ENCODE measurements around the gene TTR. TPM values are rescaled to one million over a fixed set of nuclear protein-coding genes. Genes with fewer than 3 reads are reported as not detected.

TTR gene
- total RNA-seq, 4 donors from 2014 or later, result not detected

GRCh38 chr18:31586616-31587015 lies 5.1 kb upstream of the TTR start:
- Histone ChIP-seq H3K36me3 (no peaks in the 10 kb centered on the region), H3K4me3 (no peak overlapping the region), H3K27me3 (no peaks in the 10 kb centered on the region), H3K9me3 (no peaks in the 10 kb centered on the region), H3K4me1 (no peaks in the 10 kb centered on the region), H3K27ac (no peak overlapping the region)
- TF ChIP-seq POLR2A (IDR thresholded peaks at IDR 0.05) (no peak), CTCF (IDR thresholded peaks at IDR 0.05) (no peak), EP300 (IDR thresholded peaks at IDR 0.05) (no peak)
- WGBS, 2 donors, result 93 to 94% methylated on average over 5 of the region's 5 CpGs
- DNase-seq (ENCODE audit: low spot score in 2 of 2), result no peak

GRCh38 chr18:31587529-31587928 lies 4.1 kb upstream of the TTR start:
- H3K4me1 ChIP-seq, result no peaks in the 10 kb centered on the region
- no peaks in the 10 kb centered on the region for H3K36me3 ChIP-seq
- H3K27ac ChIP-seq, result no peak overlapping the region
- no peaks in the 10 kb centered on the region for H3K27me3 ChIP-seq
- DNase-seq (ENCODE audit: low spot score in 2 of 2), result no peak
- WGBS, 2 donors, result 80 to 85% methylated on average over 4 of the region's 4 CpGs
- no peak for TF ChIP-seq CTCF (IDR thresholded peaks at IDR 0.05)
- TF ChIP-seq EP300 (IDR thresholded peaks at IDR 0.05), result no peak
- TF ChIP-seq POLR2A (IDR thresholded peaks at IDR 0.05), result no peak
- H3K4me3 ChIP-seq, result no peak overlapping the region
- H3K9me3 ChIP-seq, result no peaks in the 10 kb centered on the region

GRCh38 chr18:31590570-31590969 lies 1.1 kb upstream of the TTR start:
- no peaks in the 10 kb centered on the region for H3K9me3 ChIP-seq
- no peak overlapping the region for H3K27ac ChIP-seq
- no peaks in the 10 kb centered on the region for H3K4me1 ChIP-seq
- H3K4me3 ChIP-seq, result no peak overlapping the region
- H3K27me3 ChIP-seq, result no peaks in the 10 kb centered on the region
- DNase-seq (ENCODE audit: low spot score in 2 of 2), result no peak
- TF ChIP-seq EP300 (IDR thresholded peaks at IDR 0.05) (no peak), CTCF (IDR thresholded peaks at IDR 0.05) (no peak), POLR2A (IDR thresholded peaks at IDR 0.05) (no peak)
- WGBS, 2 donors, result 87 to 93% methylated on average over 8 of the region's 8 CpGs
- no peaks in the 10 kb centered on the region for H3K36me3 ChIP-seq

- no peaks in the 10 kb centered on the region for H3K36me3 ChIP-seq
- DNase-seq (ENCODE audit: low spot score in 2 of 2), result no peak
- H3K27ac ChIP-seq, result no peak overlapping the region
- no peaks in the 10 kb centered on the region for H3K9me3 ChIP-seq
- no peak overlapping the region for H3K4me3 ChIP-seq
- TF ChIP-seq POLR2A (IDR thresholded peaks at IDR 0.05) (no peak), EP300 (IDR thresholded peaks at IDR 0.05) (no peak), CTCF (IDR thresholded peaks at IDR 0.05) (no peak)
- no peaks in the 10 kb centered on the region for H3K4me1 ChIP-seq
- whole genome bisulfite sequencing, 2 donors, result 44 to 58% methylated on average over 2 of the region's 2 CpGs
- H3K27me3 ChIP-seq, result no peaks in the 10 kb centered on the region
Measured at GRCh38 chr18:31591113-31591512, 564 bp upstream of the TTR start.

- H3K4me3 ChIP-seq, result no peak overlapping the region
- TF ChIP-seq EP300 (IDR thresholded peaks at IDR 0.05) (no peak), CTCF (IDR thresholded peaks at IDR 0.05) (no peak), POLR2A (IDR thresholded peaks at IDR 0.05) (no peak)
Measured at GRCh38 chr18:31592506-31593157, 955 bp downstream of the TTR start.

More at GRCh38 chr18:31592506-31593157, 955 bp downstream of the TTR start:
- Histone ChIP-seq H3K9me3 (no peaks in the 10 kb centered on the region), H3K27ac (no peak overlapping the region), H3K27me3 (no peaks in the 10 kb centered on the region), H3K4me1 (no peaks in the 10 kb centered on the region), H3K36me3 (no peaks in the 10 kb centered on the region)
- no peak for DNase-seq (ENCODE audit: low spot score in 2 of 2)
- 45 to 47% methylated on average over 10 of the region's 10 CpGs for WGBS, 2 donors
